ENCODE data around the gene BRWD1. TPM values are rescaled to one million over a fixed set of nuclear protein-coding genes. Genes with fewer than 3 reads are reported as not detected.

The BRWD1 gene
- total and polyA plus RNA-seq, 2 donors (not counting 1 experiment from before 2014, with no cell fraction given): 17.1 to 48.9 TPM

DNA sequence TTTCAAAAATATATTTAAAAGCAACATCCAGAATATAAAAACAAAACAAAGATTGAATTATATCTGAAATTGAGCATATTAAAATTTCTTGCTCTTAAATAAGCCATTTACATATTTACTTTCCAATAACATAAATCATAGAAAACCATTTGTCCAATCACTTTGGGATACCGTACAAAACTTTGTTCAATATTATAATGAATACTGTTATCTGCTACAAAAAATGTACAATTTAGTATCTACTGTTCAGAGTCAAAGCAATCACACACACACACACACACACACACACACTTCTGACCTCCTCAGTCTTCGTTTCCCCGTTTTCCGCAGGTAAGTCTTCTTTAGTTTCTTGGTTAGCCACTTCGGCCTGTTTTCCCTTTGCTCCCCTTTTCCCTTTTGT is 31.4 kb upstream of the BRWD1 start:
- Histone ChIP-seq H3K4me2 (ENCODE audit: extremely low read depth, insufficient read depth, low read length) (no peak overlapping the region), H3K9me3 (ENCODE audit: control insufficient read depth, insufficient read depth, low read depth, low read length) (no peaks in the 10 kb centered on the region), H3K36me3 (ENCODE audit: control insufficient read depth, insufficient read depth, low read length) (peaks cover 4% of the 10 kb centered on the region), H3K27ac (ENCODE audit: insufficient read depth, low read length) (no peak overlapping the region), H4K20me1 (ENCODE audit: control insufficient read depth, extremely low read depth, insufficient read depth, low read length) (no peaks in the 10 kb centered on the region), H3K9ac (ENCODE audit: insufficient read depth, low read length) (no peak overlapping the region), H3K27me3 (ENCODE audit: control insufficient read depth, insufficient read depth, low read length) (no peaks in the 10 kb centered on the region), H3K79me2 (ENCODE audit: control insufficient read depth, insufficient read depth, low read length) (peaks cover 34% of the 10 kb centered on the region), H3K4me1 (ENCODE audit: control insufficient read depth, extremely low read depth, insufficient read depth, low read length) (peaks cover 6% of the 10 kb centered on the region), H2AFZ (ENCODE audit: low read length) (no peak overlapping the region), H3K4me3 (replicated peaks in 1 of 4; ENCODE audit: control extremely low read depth in 1 of 4, insufficient read depth in 1 of 4, low read depth in 3 of 4, low read length in 4 of 4) (no peak overlapping the region)
- DNase-seq (ENCODE audit: low read depth in 2 of 2): no peak
- no peak for TF ChIP-seq EZH2 (IDR thresholded peaks at IDR 0.05; ENCODE audit: low read length, missing control alignments)
- TF ChIP-seq, protein P1, sequence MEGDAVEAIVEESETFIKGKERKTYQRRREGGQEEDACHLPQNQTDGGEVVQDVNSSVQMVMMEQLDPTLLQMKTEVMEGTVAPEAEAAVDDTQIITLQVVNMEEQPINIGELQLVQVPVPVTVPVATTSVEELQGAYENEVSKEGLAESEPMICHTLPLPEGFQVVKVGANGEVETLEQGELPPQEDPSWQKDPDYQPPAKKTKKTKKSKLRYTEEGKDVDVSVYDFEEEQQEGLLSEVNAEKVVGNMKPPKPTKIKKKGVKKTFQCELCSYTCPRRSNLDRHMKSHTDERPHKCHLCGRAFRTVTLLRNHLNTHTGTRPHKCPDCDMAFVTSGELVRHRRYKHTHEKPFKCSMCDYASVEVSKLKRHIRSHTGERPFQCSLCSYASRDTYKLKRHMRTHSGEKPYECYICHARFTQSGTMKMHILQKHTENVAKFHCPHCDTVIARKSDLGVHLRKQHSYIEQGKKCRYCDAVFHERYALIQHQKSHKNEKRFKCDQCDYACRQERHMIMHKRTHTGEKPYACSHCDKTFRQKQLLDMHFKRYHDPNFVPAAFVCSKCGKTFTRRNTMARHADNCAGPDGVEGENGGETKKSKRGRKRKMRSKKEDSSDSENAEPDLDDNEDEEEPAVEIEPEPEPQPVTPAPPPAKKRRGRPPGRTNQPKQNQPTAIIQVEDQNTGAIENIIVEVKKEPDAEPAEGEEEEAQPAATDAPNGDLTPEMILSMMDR (conservative IDR thresholded peaks at IDR 0.05 in 1 of 2, IDR thresholded peaks at IDR 0.05 in 1 of 2; ENCODE audit: low read depth in 1 of 2, low read length in 2 of 2): no peak

DNA sequence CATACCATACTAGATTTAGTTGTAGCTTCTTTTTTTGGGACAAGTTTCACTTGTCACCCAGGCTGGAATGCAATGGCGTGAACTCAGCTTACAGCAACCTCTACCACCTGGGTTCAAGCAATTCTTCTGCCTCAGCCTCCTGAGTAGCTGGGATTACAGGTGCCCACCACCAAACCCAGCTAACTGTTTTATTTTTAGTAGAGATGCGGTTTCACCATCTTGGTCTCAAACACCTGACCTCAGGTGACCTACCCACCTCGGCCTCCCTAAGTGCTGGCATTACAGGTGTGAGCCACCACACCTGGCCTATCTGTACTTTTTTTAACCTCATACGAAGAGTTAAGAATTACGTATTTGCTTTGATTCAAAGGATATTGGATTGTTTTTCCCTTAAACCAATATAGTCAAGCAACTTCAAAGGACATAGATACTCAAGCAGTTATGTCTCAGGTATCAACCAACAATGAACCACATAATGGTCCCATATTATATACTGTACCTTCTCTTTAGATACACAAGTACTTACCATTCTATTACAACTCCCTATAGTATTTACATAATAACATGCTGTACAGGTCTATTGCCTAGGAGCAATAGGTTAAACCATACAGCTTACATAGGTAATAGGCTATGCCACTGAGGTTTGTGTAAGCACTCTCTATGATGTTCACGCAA is 28.0 kb upstream of the BRWD1 start:
- Histone ChIP-seq H2AFZ (ENCODE audit: low read length) (no peak overlapping the region), H3K27ac (ENCODE audit: insufficient read depth, low read length) (no peak overlapping the region), H3K4me2 (ENCODE audit: extremely low read depth, insufficient read depth, low read length) (no peak overlapping the region), H3K36me3 (ENCODE audit: control insufficient read depth, insufficient read depth, low read length) (peaks cover 2% of the 10 kb centered on the region), H3K79me2 (ENCODE audit: control insufficient read depth, insufficient read depth, low read length) (peaks cover 14% of the 10 kb centered on the region), H3K9me3 (ENCODE audit: control insufficient read depth, insufficient read depth, low read depth, low read length) (no peaks in the 10 kb centered on the region), H3K4me1 (ENCODE audit: control insufficient read depth, extremely low read depth, insufficient read depth, low read length) (peaks cover 2% of the 10 kb centered on the region), H3K4me3 (replicated peaks in 1 of 4; ENCODE audit: control extremely low read depth in 1 of 4, insufficient read depth in 1 of 4, low read depth in 3 of 4, low read length in 4 of 4) (no peak overlapping the region), H4K20me1 (ENCODE audit: control insufficient read depth, extremely low read depth, insufficient read depth, low read length) (no peaks in the 10 kb centered on the region), H3K9ac (ENCODE audit: insufficient read depth, low read length) (no peak overlapping the region), H3K27me3 (ENCODE audit: control insufficient read depth, insufficient read depth, low read length) (no peaks in the 10 kb centered on the region)
- no peak for TF ChIP-seq EZH2 (IDR thresholded peaks at IDR 0.05; ENCODE audit: low read length, missing control alignments)
- TF ChIP-seq, protein P1 (conservative IDR thresholded peaks at IDR 0.05 in 1 of 2, IDR thresholded peaks at IDR 0.05 in 1 of 2; ENCODE audit: low read depth in 1 of 2, low read length in 2 of 2): no peak
- no peak for DNase-seq (ENCODE audit: low read depth in 2 of 2)

DNA sequence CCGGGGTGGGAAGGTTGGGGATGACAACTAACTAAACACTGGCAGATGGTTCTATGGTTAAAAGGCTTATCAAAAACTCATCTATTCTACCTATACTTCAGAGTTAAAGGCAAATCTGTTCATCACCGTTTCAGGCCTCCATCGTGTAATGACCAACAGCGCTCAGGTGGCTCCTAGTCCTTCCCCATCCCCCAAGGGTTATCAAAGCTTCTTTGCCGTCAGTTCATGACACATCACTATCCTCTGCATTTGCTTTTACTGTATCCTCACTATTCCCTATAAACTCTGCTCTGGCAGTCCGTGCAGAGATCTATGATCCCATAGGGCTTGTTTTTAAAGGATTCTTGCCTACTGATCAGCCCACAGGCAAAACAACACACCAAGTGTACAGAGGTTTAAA is 27.3 kb upstream of the BRWD1 start:
- Histone ChIP-seq H4K20me1 (ENCODE audit: control insufficient read depth, extremely low read depth, insufficient read depth, low read length) (no peaks in the 10 kb centered on the region), H2AFZ (ENCODE audit: low read length) (no peak overlapping the region), H3K27ac (ENCODE audit: insufficient read depth, low read length) (no peak overlapping the region), H3K9ac (ENCODE audit: insufficient read depth, low read length) (no peak overlapping the region), H3K36me3 (ENCODE audit: control insufficient read depth, insufficient read depth, low read length) (peaks cover 2% of the 10 kb centered on the region), H3K79me2 (ENCODE audit: control insufficient read depth, insufficient read depth, low read length) (peaks cover 8% of the 10 kb centered on the region), H3K27me3 (ENCODE audit: control insufficient read depth, insufficient read depth, low read length) (no peaks in the 10 kb centered on the region), H3K4me1 (ENCODE audit: control insufficient read depth, extremely low read depth, insufficient read depth, low read length) (no peaks in the 10 kb centered on the region), H3K4me3 (replicated peaks in 1 of 4; ENCODE audit: control extremely low read depth in 1 of 4, insufficient read depth in 1 of 4, low read depth in 3 of 4, low read length in 4 of 4) (no peak overlapping the region), H3K4me2 (ENCODE audit: extremely low read depth, insufficient read depth, low read length) (no peak overlapping the region), H3K9me3 (ENCODE audit: control insufficient read depth, insufficient read depth, low read depth, low read length) (no peaks in the 10 kb centered on the region)
- TF ChIP-seq, protein P1 (conservative IDR thresholded peaks at IDR 0.05 in 1 of 2, IDR thresholded peaks at IDR 0.05 in 1 of 2; ENCODE audit: low read depth in 1 of 2, low read length in 2 of 2): no peak
- no peak for DNase-seq (ENCODE audit: low read depth in 2 of 2)

Measured in fibroblast of lung (primary cell).